Dedifferentiated amniotic fluid mesenchymal stem cell (primary cell): ENCODE measurements around the gene PSMG3.
A peak's percentile ranks its signal among the peaks of the same experiment; 100 is the strongest.

ENCODE experiments used
- DNase-seq: peaks from one replicate; pipeline ENCODE4 v3.0.0-alpha.2; 2016; ENCODE audit errors: extremely low spot score

Gene PSMG3

DNA sequence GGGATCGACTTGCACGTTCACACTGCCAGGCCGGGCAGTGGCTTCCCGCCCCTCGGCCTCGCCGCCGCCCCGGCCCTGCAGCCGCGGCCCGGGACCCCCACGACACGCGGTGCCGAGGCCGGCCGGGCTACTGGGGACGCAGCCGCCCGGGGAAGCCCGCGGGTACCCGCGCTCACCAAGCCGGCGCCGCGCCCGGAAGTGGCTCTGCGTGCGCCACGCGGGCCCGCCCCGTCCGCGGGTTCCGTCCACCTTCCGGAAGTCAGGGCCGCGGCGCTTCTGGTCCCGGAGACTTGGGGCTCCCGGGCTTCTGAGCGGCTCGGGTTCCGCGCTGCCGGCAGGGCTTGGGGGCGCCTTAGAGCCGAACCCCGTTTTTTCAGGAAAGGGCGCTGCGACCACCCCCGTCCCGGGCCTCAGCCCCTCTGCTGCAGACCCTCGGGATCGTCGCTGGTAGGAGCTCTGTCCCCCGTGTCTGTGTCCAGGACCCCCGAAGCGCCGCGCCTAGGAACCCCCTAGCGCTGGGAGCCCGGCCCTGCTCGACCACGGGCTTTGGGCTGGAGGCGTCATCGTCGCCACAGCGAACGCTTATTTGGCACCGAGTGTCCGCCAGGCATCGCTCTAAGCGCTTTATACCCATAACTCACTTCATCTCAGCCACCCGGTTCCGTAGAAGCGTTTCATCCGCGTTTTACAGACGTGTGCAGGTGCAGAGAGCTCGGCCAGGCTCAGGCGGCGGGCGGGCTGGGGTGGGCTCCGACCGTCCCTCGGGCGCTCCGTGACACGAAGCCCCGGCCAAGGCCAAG, at the start of gene PSMG3:
TSS of gene PSMG3 (minus strand) at position 200 of the 800 bp plus-strand sequence. CDS start 693 bp downstream, outside the sequence.
- peak; percentile 88 for DNase-seq

- no peak for DNase-seq
These were observed 48.6 kb upstream of the PSMG3 start for GRCh38 chr7:1618475-1618874.

DNA sequence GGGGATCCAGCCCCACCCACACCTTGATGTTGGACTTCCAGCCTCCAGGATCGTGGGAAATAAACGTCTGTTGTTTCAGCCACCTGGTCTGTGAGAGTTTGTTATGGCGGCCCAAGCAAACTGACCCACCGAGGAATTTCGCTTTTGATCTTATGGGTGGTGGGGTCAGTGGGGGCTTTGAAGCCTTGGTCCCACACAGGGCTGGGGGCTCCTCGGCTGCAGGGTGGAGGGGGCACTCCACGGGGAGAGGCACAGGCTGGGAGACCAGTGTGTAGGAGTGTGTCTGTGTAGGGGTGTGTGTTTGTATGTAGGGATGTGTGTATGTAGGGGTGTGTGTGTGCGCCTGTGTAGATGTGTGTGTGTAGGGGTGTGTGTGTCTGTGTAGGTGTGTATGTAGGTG, 48.1 kb upstream of the PSMG3 start:
- DNase-seq = no peak

DNA sequence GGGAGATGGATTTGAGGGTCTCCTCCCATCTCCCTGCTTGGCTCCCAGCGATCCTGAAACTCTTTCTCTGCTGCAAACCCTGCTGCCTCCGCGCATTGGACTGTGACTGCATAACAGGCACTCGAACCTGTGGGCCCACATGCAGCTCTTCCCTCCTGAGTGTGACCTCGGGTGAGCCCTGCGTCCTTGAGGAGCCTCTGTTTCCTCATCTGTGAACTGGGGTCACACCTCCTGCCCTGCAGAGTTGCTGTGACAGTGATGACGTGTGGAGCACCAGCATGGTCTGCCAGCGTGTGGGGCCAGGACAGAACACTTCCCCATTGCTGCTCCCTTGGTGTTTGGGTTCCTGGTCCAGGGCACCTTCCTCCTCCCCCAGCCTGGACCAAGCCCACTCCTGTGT, 46.9 kb upstream of the PSMG3 start:
- DNase-seq = no peak

- peak; percentile 88 for DNase-seq
These were observed 41.9 kb upstream of the PSMG3 start for GRCh38 chr7:1611708-1612241.

GRCh38 chr7:1610678-1611302, 41.0 kb upstream of the PSMG3 start:
- no peak for DNase-seq

GRCh38 chr7:1610013-1610677, 40.3 kb upstream of the PSMG3 start:
- no peak for DNase-seq

- DNase-seq = no peak
These were observed 39.2 kb upstream of the PSMG3 start for GRCh38 chr7:1609023-1609422.

DNA sequence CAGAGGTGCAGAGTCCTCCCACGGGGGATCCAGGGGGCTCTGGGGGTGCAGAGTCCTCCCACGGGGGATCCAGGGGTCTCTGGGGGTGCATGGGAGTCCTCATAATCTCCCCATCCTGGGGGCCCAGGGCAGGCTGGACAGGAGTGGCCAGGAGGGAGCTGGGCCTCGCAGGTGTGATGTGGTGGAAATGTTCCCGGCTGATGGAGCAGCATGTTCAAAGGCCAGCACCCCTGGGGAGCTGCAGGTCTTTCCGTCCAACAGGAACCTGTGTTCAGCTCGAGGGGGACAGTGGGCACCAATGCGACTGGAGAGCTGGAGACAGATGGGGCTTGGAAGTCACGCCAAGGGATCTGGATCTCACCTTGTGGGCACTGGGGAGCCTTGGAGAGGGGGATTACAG, 38.5 kb upstream of the PSMG3 start:
- DNase-seq = no peak

DNA sequence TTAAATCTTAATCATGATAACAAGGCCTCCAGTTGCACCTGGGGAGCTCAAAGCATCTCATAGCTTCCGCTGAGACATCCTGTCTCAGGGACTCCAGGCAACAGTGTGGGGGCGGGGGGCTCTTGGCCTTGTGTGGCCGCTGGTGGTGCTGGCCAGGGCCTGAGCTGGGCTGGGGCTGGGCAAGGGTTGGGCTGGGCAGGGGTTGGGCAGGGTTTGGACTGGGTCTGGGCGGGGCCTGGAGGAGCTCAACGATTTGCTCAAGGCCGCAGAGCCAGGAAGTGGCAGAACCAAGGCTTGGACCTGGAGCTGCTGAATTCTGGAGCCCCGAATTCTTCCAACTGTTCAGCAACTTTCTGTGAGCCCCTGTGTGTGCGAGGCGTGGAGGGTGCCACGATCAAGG, 37.9 kb upstream of the PSMG3 start:
- DNase-seq = no peak

DNA sequence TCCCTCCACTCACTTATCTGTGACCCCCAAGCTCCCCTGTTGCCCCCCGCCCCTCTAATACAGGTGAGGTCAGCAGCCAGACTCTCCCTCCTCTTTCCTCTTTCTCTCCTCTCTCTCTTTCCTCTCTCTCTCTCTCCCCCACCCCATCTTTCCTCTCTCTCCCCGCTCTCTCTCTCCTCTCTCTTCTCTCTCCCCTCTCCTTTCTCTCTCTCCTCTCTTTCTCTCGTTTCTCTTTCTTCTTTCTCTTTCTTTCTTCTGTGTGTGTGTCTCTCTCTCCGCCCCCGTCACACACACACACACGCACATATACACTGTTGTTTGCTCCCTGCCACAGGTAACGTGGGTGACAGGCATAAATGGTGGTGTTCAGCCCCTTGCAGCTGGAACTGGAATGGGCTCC, 37.2 kb upstream of the PSMG3 start:
- no peak for DNase-seq

GRCh38 chr7:1604383-1604782, 34.6 kb upstream of the PSMG3 start:
- no peak for DNase-seq

DNA sequence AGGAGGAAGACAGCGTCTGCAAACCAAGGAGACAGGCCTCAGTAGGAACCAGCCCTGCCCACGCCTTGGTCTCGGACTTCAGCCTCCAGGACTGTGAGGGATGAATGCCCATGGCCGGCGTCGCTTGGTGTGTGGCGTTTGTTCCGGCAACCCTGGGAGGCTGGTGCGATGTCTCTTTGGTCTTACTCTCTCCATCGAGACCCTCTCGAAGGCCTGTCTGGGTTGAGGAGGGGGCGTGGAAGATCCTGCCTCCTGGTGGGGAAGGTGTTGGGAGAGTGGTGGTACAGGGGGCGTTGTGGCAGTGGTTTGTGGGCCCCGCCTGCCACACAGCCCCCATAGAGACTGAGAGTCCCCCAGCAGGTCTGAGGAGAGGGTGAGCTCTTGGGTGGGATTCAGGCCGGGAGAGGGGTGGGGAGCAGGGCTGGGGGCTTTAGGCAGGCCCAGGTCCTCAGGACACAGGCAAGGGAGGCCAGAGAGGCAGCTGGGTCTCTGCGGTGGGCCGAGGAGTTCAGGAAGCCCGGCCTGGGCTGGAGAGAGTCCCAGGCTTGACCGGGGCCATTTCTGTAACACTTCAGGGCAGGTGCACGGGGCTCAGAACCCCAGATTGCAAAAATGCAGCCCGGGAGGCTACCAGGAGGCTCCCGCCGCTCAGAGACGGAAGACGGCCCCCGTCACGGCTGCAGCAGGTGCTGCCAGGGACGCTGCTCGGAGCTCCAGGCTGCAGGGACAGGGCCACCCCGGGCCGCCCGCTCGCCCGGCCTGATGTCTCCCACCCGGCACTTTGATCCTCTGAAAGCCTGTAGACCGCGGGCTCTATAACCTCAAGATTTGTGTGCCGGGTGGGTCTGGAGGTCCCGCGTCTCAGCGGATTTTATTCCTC, 33.8 kb upstream of the PSMG3 start:
- no peak for DNase-seq

DNA sequence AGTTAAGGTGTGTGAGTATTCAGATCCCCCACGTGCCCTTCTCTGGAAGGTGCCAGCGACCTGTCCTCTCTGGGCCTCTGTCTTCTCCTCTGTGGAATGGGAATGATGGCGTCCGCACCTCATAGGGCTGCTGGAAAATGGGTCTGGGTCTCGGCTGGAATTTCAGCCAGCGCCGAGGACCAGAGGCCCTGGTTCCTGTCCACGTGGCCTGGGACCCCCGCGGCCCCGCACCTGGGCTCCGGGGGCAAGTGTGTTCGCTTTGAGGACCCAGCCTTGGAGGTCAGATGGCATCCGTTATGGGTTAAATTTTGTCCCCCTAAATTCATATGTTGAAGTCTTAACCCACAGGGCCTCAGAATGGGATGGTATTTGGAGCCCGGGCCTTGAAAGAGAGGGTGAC, 32.6 kb upstream of the PSMG3 start:
- DNase-seq = no peak

- no peak for DNase-seq
These were observed 32.1 kb upstream of the PSMG3 start for GRCh38 chr7:1601956-1602355.

DNA sequence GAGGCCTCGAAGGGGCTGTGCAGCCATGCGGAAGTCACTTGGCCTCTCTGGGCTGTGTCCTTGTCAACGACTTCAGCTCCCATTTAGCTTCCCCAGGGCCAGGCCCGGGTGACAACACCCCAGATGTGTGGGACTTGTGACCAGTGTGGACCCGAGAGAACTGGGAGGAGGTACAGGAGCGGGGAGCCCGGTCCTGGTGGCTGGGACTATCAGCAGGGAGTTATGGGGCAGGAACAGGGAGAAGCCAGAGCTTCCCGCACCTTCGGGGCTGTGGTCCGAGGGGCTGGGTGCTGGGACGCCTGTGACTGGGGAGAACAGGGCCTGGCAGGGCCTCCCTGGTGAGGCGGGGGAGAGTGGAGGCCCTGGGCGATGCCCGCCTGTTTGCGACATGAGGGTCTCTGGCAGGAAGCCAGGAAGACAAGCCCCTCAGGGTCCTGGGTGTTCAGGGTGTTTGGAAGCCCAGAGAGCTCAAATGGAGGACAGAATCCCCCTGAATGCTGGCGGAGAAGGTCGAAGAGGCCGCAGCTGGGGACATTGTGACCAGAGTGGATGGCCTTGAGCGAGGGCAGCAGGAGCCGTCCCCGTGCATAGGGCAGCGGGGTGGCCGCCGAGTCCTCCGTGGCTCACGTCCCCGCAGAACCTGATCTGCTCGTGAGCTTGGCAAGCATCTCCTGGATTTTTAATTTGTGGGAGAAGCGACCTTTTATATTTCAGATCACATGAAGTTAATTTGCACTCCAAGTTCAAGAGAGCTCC, 30.0 kb upstream of the PSMG3 start:
- no peak for DNase-seq

DNA sequence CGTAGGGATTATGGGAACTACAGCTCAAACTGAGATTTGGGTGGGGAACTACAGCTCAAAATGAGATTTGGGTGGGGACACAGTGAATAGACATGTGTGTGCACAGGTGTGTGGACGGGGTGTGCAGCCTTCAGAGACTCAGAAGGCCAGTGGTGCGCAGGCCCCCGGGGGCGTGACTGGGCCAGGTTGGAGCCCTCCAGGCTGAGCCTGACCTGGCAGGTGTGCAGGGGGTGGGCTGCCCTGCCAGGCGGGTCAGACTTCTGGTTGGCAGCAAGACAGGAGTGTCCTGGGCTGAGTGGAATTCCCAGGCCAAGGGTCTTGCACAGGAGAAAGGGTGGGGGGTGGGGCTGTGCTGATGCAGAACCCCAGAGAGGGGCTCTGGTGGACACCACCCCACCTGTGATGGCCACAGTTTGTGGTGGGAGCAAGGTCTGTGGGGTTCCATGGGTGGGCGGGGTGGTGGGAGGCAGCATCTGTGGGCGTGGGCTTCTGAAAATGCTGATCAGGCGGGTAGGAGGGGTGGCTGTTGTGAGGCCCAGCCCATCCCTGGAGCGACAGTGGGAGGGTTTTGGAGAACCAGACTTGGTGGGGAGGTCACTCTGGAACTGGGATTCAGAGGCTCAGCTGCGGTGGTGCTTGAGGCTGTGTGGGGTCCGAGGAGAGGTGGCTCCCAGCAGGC, 29.3 kb upstream of the PSMG3 start:
- DNase-seq = no peak

GRCh38 chr7:1598286-1598685, 28.5 kb upstream of the PSMG3 start:
- DNase-seq = no peak

DNA sequence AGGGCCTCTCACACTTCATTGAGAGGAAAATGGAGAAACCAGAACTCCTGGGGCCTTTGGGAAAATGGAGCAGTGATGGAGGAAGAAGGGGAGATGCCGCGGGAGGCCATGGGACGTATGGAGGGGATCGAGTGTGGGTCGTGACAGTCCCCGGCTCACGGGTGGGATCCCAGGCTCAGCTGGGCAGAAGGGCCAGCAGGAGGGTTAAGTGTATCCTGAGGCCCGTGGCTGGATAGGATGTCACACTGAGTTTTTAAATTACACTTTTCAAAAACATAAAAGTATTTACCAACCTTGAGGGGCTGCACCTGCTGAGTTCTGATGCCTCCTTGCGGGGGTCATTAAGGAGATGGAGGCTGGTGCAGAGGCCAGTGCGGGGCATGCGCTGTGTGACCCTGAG, 28.0 kb upstream of the PSMG3 start:
- no peak for DNase-seq

DNA sequence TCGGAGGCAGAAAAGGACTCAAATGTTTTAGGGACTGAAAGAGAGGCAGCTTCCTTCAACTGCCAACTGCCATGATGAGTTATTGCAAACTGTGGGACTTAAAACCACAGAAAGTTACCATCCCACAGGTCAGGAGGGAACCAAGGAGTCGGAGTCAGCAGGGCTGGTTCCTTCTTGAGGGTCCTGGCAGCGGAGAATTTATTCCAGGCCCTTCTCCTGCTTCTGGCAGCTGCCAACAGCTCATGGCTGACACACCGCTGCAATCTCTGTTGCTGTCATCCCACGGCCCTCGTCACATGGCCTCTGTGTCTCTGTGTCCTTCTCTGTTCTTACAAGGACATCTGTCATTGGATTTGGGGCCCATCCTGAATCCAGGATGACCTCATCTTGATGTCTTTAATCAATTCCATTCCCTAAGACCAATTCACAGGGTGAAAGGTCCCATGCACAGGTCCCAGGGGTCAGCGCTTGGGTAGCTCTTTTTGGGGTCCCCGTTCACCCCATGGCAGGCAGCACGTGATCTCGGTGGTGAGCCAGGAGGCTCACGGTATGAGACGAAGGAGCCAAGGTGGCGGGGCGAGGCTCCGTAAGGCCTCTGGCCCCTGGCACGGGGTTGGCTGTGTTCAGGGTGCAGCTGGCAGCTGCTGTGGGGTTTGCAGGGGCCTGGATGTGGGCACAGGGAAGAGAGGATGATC, 27.4 kb upstream of the PSMG3 start:
- DNase-seq = no peak
